ENCODE results near the gene KRT83.
"Not testable (repeated sequence)": the region's sequence is repeated elsewhere in the genome, so short reads cannot be mapped to it uniquely, and the experiment has no call there.

The KRT83 gene

DNA sequence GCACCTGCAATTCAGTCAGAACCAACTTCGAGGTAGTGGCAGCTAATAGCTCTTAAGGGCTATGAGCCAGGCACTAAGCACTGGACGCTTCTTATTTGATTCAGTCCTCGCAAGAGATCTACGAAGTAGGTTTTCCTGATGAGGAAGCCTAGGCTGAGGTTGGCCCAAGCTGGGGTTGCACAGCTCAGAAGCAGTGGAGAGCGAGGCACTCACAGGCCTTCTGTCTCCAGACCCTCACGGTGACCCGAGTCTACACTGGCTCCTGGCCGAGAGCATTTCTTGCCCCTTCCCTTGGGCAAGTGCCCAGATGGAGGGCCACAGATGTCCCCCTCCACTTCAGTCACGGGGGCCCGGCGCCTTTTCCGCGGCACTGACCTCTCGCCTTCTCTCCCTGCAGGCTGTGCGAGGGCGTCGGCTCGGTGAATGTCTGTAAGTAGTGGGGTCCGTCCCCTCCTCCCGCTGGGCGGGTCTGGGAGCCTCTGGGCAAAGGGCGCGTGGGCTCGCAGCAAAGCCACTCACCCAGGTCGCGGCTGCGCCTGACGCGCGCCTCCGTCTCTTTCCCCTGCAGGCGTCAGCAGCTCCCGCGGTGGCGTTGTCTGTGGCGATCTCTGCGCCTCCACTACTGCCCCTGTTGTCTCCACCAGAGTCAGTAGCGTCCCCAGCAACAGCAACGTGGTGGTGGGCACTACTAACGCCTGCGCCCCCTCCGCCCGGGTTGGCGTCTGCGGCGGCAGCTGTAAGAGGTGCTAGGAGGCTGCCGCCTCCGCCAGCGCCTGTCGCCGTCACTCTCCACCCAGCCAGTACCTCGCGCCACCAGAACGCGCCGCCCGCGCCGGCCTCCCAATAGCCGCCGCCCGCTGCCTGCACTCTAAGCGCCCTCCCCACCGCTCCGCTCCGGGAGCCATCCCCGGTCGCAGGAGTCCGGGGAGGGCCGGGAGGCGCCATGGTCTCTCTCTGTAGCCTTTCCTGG, 13.1 kb downstream of the KRT83 start:
- H3K27ac ChIP-seq: no peak overlapping the region
- no peak overlapping the region for H3K4me3 ChIP-seq (ENCODE audit: low read depth in 1 of 2, low read length in 1 of 2)
- TF ChIP-seq, protein P1, sequence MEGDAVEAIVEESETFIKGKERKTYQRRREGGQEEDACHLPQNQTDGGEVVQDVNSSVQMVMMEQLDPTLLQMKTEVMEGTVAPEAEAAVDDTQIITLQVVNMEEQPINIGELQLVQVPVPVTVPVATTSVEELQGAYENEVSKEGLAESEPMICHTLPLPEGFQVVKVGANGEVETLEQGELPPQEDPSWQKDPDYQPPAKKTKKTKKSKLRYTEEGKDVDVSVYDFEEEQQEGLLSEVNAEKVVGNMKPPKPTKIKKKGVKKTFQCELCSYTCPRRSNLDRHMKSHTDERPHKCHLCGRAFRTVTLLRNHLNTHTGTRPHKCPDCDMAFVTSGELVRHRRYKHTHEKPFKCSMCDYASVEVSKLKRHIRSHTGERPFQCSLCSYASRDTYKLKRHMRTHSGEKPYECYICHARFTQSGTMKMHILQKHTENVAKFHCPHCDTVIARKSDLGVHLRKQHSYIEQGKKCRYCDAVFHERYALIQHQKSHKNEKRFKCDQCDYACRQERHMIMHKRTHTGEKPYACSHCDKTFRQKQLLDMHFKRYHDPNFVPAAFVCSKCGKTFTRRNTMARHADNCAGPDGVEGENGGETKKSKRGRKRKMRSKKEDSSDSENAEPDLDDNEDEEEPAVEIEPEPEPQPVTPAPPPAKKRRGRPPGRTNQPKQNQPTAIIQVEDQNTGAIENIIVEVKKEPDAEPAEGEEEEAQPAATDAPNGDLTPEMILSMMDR (IDR thresholded peaks at IDR 0.05): no peak
- no peaks in the 10 kb centered on the region for H3K4me1 ChIP-seq (ENCODE audit: control insufficient read depth in 1 of 2, insufficient read depth in 1 of 2, low read depth in 1 of 2, low read length in 1 of 2)
- H3K27me3 ChIP-seq: peaks cover 81% of the 10 kb centered on the region
- H3K9me3 ChIP-seq: no peaks in the 10 kb centered on the region
- no peaks in the 10 kb centered on the region for H3K36me3 ChIP-seq

DNA sequence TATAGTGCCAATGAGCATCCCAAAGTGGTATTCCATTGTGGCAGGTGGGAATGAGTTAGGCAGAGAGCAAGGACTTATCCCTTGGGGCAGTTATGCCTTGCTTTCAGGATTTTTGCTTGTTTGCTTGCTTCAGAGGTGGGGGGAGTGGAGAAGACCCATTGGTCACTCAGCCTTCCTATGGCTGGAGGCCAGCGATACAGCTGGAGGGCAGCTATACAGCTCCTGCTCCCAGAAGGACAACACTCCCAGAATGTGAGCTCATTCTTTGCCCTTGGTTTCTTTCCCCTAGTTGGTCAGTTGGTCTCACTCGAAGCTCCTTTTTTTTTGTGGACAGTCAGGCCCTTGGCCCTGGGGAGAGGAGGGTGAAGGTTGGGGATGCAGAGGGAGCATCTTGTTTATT, 14.5 kb downstream of the KRT83 start:
- H3K9me3 ChIP-seq: no peaks in the 10 kb centered on the region
- peaks cover 73% of the 10 kb centered on the region for H3K27me3 ChIP-seq
- H3K4me3 ChIP-seq (ENCODE audit: low read depth in 1 of 2, low read length in 1 of 2): no peak overlapping the region
- TF ChIP-seq, protein P1 (IDR thresholded peaks at IDR 0.05): no peak
- H3K4me1 ChIP-seq (ENCODE audit: control insufficient read depth in 1 of 2, insufficient read depth in 1 of 2, low read depth in 1 of 2, low read length in 1 of 2): no peaks in the 10 kb centered on the region
- no peak overlapping the region for H3K27ac ChIP-seq
- no peaks in the 10 kb centered on the region for H3K36me3 ChIP-seq

DNA sequence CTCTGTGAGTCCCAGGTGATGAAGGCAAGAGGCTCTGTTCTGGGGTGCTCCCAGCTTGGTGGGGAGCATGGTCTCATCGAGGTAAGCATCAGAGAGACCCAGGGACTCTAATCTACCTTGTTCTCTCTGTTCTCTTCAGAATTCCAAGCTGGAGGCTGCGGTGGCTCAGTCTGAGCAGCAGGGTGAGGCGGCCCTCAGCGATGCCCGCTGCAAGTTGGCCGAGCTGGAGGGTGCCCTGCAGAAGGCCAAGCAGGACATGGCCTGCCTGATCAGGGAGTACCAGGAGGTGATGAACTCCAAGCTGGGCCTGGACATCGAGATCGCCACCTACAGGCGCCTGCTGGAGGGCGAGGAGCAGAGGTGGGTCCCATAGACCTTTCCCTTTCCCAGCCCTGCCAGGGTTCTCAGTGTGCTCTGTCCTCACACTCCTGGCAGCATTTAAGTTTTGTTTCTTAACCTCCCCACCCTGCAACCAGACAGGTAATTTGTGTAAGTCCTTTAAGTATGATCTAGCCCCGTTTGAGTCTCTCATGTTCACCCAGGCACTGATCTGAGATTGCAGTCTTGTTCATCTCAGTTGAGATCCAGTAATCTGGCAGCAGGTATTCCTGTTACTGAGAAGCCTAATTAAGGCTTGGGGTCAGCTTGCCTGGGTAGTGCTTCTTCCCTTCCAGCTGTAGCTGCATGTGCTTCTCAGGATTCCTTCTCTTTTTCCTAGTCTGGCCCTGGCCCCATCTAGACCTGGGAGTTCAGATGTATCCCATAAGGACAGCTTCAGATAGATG, 15.1 kb downstream of the KRT83 start:
- H3K27ac ChIP-seq: no peak overlapping the region
- H3K27me3 ChIP-seq: peaks cover 67% of the 10 kb centered on the region
- no peaks in the 10 kb centered on the region for H3K36me3 ChIP-seq
- TF ChIP-seq, protein P1 (IDR thresholded peaks at IDR 0.05): no peak
- no peaks in the 10 kb centered on the region for H3K4me1 ChIP-seq (ENCODE audit: control insufficient read depth in 1 of 2, insufficient read depth in 1 of 2, low read depth in 1 of 2, low read length in 1 of 2)
- no peaks in the 10 kb centered on the region for H3K9me3 ChIP-seq
- H3K4me3 ChIP-seq (ENCODE audit: low read depth in 1 of 2, low read length in 1 of 2): no peak overlapping the region

DNA sequence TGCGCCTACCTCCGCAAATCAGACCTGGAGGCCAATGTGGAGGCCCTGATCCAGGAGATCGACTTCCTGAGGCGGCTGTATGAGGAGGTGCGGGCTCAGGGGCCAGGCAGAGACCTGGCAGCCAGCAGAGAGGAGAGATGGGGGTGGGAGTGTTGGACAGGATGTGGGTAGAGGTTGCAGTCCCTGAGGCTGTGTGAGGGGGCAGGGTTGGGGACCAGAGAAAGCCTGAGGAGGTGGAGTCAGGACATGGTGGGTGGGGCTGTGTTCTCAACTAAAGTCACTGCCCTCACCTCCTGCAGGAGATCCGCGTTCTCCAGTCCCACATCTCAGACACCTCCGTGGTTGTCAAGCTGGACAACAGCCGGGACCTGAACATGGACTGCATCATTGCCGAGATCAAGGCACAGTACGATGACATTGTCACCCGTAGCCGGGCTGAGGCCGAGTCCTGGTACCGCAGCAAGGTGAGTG, 16.2 kb downstream of the KRT83 start:
- H3K9me3 ChIP-seq; H3K27ac ChIP-seq; H3K4me1 ChIP-seq (ENCODE audit: control insufficient read depth in 1 of 2, insufficient read depth in 1 of 2, low read depth in 1 of 2, low read length in 1 of 2); H3K4me3 ChIP-seq (ENCODE audit: low read depth in 1 of 2, low read length in 1 of 2); H3K36me3 ChIP-seq: not testable (repeated sequence)
- H3K27me3 ChIP-seq: peaks cover 62% of the 10 kb centered on the region

DNA sequence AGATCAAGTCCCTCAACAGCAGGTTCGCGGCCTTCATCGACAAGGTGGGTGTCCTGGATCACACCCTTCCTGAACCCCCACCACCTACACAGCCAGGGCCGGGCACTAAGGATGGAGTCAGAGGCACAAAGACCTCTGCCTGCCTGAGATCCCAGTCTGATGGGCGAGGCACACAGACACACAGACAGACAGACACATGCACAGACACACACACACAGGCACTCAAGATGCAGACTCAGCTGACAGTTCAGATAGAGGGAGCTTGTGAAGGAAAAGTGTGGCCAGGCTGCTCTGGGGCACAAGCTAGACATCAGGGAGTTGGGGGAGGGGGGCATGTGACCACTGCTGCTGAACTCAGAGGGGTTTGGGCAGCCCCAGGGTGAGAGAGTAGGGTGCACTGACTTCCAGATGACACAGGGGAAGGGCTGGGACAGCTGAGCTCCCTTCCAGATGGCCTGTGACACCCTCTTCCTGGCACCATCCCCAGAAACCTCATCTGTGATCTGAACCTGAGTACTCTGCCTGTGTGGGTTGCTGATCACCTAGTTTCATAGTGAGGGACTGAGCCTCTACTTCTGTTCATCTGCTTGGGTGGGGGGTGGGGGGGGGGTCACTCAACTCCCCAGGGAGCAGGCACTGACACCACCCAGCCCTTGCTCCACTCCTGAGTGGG, 18.8 kb downstream of the KRT83 start:
- not testable (repeated sequence) for H3K4me3 ChIP-seq (ENCODE audit: low read depth in 1 of 2, low read length in 1 of 2); H3K4me1 ChIP-seq (ENCODE audit: control insufficient read depth in 1 of 2, insufficient read depth in 1 of 2, low read depth in 1 of 2, low read length in 1 of 2); H3K27ac ChIP-seq; H3K9me3 ChIP-seq; H3K36me3 ChIP-seq
- peaks cover 56% of the 10 kb centered on the region for H3K27me3 ChIP-seq

DNA sequence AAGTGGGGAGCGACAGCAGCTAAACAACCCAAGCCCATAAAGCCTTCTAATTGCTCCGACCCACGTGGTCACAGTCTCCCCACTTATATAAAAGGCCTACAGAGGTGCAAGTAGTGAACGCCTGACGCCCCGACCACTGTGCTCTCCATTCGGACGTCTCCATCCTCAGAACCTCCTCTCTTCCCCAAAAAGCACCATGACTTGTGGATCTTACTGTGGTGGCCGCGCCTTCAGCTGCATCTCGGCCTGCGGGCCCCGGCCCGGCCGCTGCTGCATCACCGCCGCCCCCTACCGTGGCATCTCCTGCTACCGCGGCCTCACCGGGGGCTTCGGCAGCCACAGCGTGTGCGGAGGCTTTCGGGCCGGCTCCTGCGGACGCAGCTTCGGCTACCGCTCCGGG, 19.5 kb downstream of the KRT83 start:
- H3K36me3 ChIP-seq; H3K4me3 ChIP-seq (ENCODE audit: low read depth in 1 of 2, low read length in 1 of 2); H3K9me3 ChIP-seq; H3K4me1 ChIP-seq (ENCODE audit: control insufficient read depth in 1 of 2, insufficient read depth in 1 of 2, low read depth in 1 of 2, low read length in 1 of 2); H3K27ac ChIP-seq: not testable (repeated sequence)
- peaks cover 56% of the 10 kb centered on the region for H3K27me3 ChIP-seq

All from neutrophil (primary cell).